Body of pancreas (tissue), 4 donors: ENCODE measurements around the gene ATXN7L1.

Experiments used
- CTCF ChIP-seq, 7 experiments: fragments of 450-650 bp in 4 of 7; fragments of 200-600 bp in 3 of 7; sonication (generic) in 3 of 7; IDR thresholded peaks; one replicate each; pipeline ENCODE4 v1.5.1; 2016 to 2019; ENCODE audit warnings: antibody characterized with exemption in 7 of 7
- POLR2A ChIP-seq, 3 donors: fragments of 450-650 bp; IDR thresholded peaks; one replicate each; pipeline ENCODE4 v1.6.1; 2016; ENCODE audit warnings: antibody characterized with exemption in 3 of 3, mild to moderate bottlenecking in 2 of 3

GRCh38 chr7:105769901-105770628 lies 106.3 kb downstream of the ATXN7L1 start:
- TF ChIP-seq CTCF (IDR thresholded peaks at IDR 0.05) (no peak), POLR2A (IDR thresholded peaks at IDR 0.05) (no peak)
